Uterus (tissue), 2 donors: ENCODE measurements around the gene TRPT1.

Source experiments
- CTCF ChIP-seq, 4 experiments: fragments of 200-600 bp in 2 of 4; fragments of 450-650 bp in 2 of 4; sonication (generic) in 2 of 4; IDR thresholded peaks; one replicate each; pipeline ENCODE4 v1.5.1; 2016 to 2019; ENCODE audit warnings: antibody characterized with exemption in 4 of 4, mild to moderate bottlenecking in 2 of 4, moderate library complexity in 1 of 4
- POLR2A ChIP-seq, 2 donors: fragments of 450-650 bp; IDR thresholded peaks; one replicate each; pipeline ENCODE4 v1.6.1; 2016; ENCODE audit warnings: antibody characterized with exemption in 2 of 2, mild to moderate bottlenecking in 1 of 2, moderate library complexity in 1 of 2

DNA sequence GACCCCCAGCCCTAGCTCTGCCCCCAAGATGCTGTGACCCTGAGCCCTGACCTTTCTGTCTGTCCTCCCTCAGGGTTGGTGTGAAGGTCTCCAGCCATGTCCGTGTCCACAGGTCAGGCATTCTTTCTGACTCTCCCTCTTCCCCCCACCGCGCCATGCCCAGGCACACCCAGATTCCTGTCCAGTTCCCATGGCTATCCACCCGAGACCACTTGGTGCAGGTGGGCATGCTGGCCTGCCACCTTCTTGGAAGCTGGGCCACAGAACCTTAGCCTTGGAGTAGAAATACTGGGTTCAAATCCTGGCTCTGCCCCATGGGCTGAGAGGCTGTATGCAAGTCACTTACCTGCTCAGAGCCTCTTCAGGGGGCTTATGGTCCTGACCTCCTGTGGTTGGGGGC is 23.1 kb upstream of the TRPT1 start:
- no peak for TF ChIP-seq CTCF (IDR thresholded peaks at IDR 0.05)
- no peak for TF ChIP-seq POLR2A (IDR thresholded peaks at IDR 0.05)
